CD4-positive, alpha-beta T cell treated with Interleukin-15 for 4 hours (primary cell): ENCODE measurements around the gene VWA8.

Experiments
- DNase-seq: peaks from one replicate; pipeline ENCODE4 v3.0.0-alpha.2; 2020; ENCODE audit warnings: low spot score

The VWA8 gene

GRCh38 chr13:41960637-41961465, at the start of gene VWA8:
Gene VWA8 (minus strand): TSS chr13:41961109. CDS start chr13:41961015, 94 bp downstream.
- peak; percentile 84 for DNase-seq

- no peak for DNase-seq
Observed at GRCh38 chr13:42009057-42009456, 48.1 kb upstream of the VWA8 start.

GRCh38 chr13:42007844-42008243, 46.9 kb upstream of the VWA8 start:
- no peak for DNase-seq

DNA sequence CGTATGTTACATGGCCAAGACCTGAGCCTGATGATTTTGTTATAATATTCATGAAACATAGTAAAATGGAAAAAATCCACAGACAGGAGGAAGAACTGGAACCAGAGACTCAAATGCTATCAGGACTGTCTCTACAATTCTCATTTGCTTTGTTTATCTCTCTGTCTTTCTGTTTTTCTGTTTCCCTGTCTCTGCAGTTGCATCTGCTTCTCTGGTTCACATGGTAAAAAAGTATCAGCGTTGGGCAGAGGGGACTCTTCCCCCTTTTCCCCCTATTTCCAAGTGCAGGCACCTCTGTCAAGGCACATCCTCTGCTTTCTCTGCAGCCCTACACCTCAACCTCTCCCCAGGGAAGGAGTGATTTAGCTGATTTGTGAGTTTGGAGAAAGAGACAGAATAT, 41.2 kb upstream of the VWA8 start:
- no peak for DNase-seq

- DNase-seq, result no peak
Observed at GRCh38 chr13:42001580-42001979, 40.7 kb upstream of the VWA8 start.

DNA sequence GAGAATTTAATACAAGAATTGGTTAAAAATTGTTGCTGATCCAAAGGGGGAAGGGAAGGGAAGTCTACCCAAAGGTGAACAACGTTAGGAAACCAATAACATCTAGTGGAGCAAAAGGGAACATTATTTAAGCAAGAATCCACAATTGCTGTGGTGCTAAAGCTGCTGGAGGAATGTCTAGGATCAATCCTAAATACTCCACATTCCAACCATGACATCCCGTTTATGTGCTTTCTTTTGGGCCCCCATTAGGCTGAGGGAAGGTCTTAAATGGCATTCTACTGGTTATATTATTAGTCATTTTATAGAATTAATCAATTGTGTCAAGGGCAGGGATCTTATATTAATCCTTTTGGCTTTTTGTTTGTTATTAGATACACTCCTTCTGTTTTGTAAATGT, 39.9 kb upstream of the VWA8 start:
- DNase-seq, result no peak

- no peak for DNase-seq
Observed at GRCh38 chr13:41997396-41997795, 36.5 kb upstream of the VWA8 start.

GRCh38 chr13:41995946-41996345, 35.0 kb upstream of the VWA8 start:
- no peak for DNase-seq

- no peak for DNase-seq
Observed at GRCh38 chr13:41995336-41995735, 34.4 kb upstream of the VWA8 start.

DNA sequence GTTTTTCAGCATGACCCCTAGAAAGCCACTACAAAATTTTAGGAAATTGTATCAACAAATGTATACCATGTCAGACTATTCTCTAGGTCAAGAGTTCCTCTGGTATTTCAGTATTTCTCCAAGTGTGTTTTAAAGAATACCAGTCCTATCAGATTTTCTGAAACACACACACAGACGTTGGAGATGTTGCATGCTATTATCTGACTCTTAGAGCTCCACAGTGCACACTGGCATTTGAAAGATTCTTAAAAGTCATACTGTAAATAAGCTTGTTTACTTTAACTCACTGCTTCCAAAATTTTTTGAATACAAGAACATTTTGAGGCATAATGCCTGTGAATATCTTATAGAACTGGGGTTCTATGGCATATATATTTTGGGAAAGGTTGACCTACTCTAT, 33.8 kb upstream of the VWA8 start:
- no peak for DNase-seq

GRCh38 chr13:41991936-41992335, 31.0 kb upstream of the VWA8 start:
- no peak for DNase-seq

DNA sequence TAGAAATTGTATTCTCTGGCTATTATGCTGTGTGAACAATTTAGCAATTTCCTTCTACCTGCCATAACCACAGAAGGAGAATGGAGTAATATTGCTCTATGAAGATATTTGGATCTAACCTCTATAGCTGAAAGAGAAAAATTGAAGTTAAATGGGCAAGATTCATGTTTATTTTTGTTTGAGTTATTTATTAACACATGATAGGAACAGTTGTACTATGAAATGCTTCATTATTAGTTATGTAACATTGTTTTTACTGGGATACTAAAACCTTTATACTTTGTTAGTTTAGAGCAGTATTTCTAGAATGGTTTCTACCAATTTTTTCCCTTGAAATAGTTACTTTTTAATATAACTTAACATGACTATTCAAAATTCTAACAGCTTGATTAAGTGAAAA, 27.3 kb upstream of the VWA8 start:
- DNase-seq, result no peak

- DNase-seq, result no peak
Observed at GRCh38 chr13:41985788-41986508, 25.0 kb upstream of the VWA8 start.

DNA sequence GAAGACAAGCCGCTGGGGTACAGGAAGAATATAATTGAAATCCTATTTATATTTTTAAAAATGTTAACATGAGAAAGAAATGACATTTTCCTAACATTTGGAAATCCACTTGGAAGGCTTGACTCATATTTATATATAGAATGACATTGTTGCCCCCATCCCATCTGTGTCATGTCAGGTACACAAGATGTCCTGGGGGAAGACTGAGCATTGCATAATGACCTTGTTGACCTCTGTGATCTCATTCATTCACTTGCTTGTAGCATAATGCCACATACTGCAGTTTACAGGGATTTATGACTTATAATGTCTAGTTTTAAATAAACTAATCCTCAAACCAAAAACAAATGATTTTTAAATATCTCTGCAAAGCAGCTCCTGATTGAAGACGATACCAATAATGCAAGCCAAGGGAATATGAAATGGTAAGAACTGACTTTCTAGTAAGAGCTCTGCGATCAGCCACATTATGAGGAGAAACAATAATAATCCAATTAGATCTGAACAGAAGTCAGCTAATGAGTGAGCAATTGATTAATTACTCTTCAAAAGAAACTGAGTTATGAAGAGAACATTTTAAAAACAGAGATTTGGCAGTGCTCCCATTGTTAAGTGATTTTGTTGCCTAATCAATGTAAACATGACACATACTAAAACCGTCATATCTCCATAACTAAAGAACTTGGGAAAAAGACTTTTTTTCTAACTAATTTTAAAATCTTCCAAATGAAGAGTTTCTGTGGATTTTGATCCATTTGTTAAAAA, 21.2 kb upstream of the VWA8 start:
- no peak for DNase-seq

DNA sequence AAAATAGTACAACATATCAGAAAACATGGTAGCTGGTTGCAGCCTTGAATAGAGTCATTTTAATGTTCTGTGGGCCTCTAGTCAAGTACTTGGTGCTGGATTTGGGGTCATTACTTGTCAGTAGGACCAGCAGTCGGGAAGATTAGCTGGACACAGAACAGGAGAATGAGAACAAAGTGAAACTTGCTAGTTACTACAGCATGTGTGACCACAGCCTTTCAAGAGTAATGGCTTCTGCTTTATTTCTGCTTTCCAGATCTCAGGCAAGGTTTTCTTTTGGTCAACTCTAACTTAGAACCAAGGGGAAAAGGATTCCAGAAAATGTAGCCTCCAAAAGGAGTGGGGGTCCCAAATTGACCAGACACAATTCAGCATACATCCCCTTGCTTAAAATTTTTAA, 17.1 kb upstream of the VWA8 start:
- no peak for DNase-seq

GRCh38 chr13:41976476-41976875, 15.6 kb upstream of the VWA8 start:
- DNase-seq, result no peak

GRCh38 chr13:41974262-41974900, 13.5 kb upstream of the VWA8 start:
- DNase-seq, result peak; percentile 10

DNA sequence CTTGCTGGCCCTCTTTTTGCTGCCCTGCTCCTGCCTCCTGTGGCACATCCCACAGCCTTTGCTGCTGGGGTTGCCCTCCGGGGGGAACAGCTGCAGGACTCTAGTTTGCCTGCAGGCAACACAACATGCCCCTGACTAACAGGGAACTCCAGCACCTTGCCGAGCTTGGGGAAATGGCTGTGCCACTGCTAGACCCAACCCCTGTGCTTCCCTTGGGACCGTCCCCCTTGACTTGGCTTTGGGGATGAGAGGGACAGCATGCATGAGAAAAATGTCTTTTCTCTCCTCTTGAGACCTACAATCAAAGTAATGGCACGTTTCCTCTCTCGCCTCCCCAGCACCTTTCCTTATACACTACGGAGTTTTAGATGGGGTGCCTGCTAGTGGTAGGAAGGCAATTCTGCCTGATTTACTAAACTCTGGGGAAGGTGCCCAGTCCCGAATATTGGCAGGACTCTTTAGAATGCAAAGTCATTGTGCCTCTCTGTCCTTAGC, 12.4 kb upstream of the VWA8 start:
- no peak for DNase-seq

- peak; percentile 11 for DNase-seq
Observed at GRCh38 chr13:41971848-41972247, 10.9 kb upstream of the VWA8 start.

DNA sequence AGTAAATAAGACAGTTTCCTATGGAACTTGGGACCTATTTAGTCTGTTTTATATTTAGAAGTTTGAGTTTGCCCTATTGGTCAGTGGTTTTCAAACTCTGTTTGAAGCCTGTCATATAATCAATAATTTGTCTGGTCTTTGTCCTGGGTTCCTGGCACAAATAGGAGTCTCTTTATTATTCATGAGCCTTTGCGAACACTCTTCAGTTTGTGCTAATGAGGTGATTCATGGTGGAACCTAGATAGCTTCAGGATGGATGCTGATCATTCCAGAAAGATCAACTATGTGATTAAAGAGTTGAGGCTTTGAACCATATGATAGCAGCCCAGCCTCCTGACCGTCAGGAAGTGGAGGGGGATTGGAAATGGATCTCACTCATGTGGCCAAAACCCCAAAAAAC, 10.0 kb upstream of the VWA8 start:
- no peak for DNase-seq

DNA sequence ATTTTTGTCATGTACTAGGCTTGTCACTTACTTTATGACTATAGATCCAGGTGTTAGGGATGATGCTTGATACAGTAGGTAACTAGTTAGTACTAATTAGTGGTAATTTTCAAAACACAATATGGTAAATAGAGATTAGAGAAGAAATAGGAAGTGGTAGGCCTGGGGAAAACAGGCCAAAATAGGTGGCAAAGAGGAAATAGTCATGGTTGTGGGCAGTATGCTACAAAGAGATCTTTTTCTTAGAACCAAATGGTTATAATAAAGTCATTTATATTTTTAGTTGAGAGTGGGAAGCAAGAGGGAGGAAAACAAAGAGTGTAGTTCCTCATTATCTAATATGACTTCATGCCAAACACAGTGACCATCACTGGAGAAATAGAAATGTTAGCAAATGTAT, 9.1 kb upstream of the VWA8 start:
- no peak for DNase-seq

GRCh38 chr13:41969072-41969471, 8.2 kb upstream of the VWA8 start:
- DNase-seq, result no peak
